HL-60 (cell line): ENCODE data around the gene ANKRD63.

Experiments
- POLR2AphosphoS5 ChIP-seq: IDR thresholded peaks from 2 replicates; pipeline ENCODE4 v1.6.1; 2012; ENCODE audit warnings: low read depth
- SPI1 ChIP-seq: IDR thresholded peaks from 2 replicates; pipeline ENCODE4 v1.6.1; 2012; ENCODE audit warnings: low read depth, mild to moderate bottlenecking, borderline replicate concordance
- TF ChIP-seq, protein P1 (sequence below): IDR thresholded peaks from one replicate; pipeline ENCODE4 v1.5.1; 2011; ENCODE audit warnings: low read length, control low read depth, inconsistent platforms; ENCODE audit not compliant: insufficient read depth

DNA sequence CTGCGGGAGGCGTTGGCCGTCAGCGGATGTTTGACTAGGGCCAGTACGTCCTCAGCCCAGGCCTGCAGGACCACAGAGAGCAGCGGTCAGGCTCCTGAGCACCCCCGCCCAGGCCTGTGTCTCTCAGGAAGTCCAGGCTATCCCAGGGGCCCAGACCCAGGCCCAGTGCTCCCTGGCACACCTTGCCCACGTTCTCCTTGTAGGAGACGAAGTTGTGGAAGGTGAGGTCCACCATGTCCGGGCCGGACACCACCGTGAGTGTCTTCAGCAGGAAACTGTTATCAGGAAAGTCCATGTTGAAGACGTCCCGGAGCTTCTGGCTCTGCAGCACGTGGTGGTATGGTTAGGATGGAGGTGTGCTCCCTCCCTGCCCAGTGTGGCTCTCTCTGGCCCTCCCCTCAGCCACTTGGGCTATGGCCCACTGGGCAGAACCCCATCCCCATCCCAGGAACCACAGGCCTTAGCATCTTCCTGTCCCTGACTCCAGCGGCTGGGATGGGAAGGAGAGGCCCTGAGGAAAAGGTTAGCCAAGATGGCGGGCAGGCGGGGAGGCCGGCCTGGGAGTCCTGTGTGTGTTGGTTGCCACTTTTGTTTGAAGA is 19.5 kb upstream of the ANKRD63 start:
- TF ChIP-seq SPI1 (no peak), POLR2AphosphoS5 (no peak)
- TF ChIP-seq, protein P1, sequence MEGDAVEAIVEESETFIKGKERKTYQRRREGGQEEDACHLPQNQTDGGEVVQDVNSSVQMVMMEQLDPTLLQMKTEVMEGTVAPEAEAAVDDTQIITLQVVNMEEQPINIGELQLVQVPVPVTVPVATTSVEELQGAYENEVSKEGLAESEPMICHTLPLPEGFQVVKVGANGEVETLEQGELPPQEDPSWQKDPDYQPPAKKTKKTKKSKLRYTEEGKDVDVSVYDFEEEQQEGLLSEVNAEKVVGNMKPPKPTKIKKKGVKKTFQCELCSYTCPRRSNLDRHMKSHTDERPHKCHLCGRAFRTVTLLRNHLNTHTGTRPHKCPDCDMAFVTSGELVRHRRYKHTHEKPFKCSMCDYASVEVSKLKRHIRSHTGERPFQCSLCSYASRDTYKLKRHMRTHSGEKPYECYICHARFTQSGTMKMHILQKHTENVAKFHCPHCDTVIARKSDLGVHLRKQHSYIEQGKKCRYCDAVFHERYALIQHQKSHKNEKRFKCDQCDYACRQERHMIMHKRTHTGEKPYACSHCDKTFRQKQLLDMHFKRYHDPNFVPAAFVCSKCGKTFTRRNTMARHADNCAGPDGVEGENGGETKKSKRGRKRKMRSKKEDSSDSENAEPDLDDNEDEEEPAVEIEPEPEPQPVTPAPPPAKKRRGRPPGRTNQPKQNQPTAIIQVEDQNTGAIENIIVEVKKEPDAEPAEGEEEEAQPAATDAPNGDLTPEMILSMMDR: no peak
